Measurements from ENCODE around the gene TFAP2B. TPM values are rescaled to one million over a fixed set of nuclear protein-coding genes. Genes with fewer than 3 reads are reported as not detected.

Gene TFAP2B
- total RNA-seq, 1 experiment from 2014 or later, result 0.56 TPM

- ChIA-PET CTCF (no interaction called here), POLR2A (ENCODE audit: low non-redundant PET) (no interaction called here)
- no peak overlapping the region for H3K4me3 ChIP-seq (ENCODE audit: low read depth, low read length, poor library complexity, severe bottlenecking)
- BruUV-seq (replicated peaks), result no TSS peak
- no peak for DNase-seq (ENCODE audit: low spot score)
- peaks cover 39% of the 10 kb centered on the region for H3K27me3 ChIP-seq (replicated peaks; ENCODE audit: insufficient read depth, low read depth, low read length, poor library complexity)
- intact Hi-C loops (cut with micrococcal nuclease; ENCODE audit: unreplicated experiment), result no loop called here
- no peaks in the 10 kb centered on the region for H3K36me3 ChIP-seq (ENCODE audit: insufficient read depth, low read length, poor library complexity, severe bottlenecking)
- H3K9me3 ChIP-seq (ENCODE audit: low read depth, low read length, poor library complexity, severe bottlenecking), result no peaks in the 10 kb centered on the region
- peaks cover 62% of the 10 kb centered on the region for H3K4me1 ChIP-seq (ENCODE audit: insufficient read depth, low read length, poor library complexity, severe bottlenecking)
- H3K27ac ChIP-seq (ENCODE audit: low read depth, low read length, poor library complexity, severe bottlenecking), result no peak overlapping the region
- TF ChIP-seq EZH2 (IDR thresholded peaks at IDR 0.05; ENCODE audit: borderline replicate concordance, low read depth, low read length, poor library complexity, severe bottlenecking) (no peak), CTCF (conservative IDR thresholded peaks at IDR 0.05; ENCODE audit: low read depth, low read length) (no peak)
These were observed 10.4 kb downstream of the TFAP2B start for GRCh38 chr6:50829049-50829448.

GRCh38 chr6:50829898-50830444 is 11.3 kb downstream of the TFAP2B start:
- Histone ChIP-seq H3K36me3 (ENCODE audit: insufficient read depth, low read length, poor library complexity, severe bottlenecking) (no peaks in the 10 kb centered on the region), H3K9me3 (ENCODE audit: low read depth, low read length, poor library complexity, severe bottlenecking) (no peaks in the 10 kb centered on the region), H3K27ac (ENCODE audit: low read depth, low read length, poor library complexity, severe bottlenecking) (no peak overlapping the region), H3K27me3 (replicated peaks; ENCODE audit: insufficient read depth, low read depth, low read length, poor library complexity) (peaks cover 30% of the 10 kb centered on the region), H3K4me3 (ENCODE audit: low read depth, low read length, poor library complexity, severe bottlenecking) (no peak overlapping the region), H3K4me1 (ENCODE audit: insufficient read depth, low read length, poor library complexity, severe bottlenecking) (peaks cover 62% of the 10 kb centered on the region)
- ChIA-PET POLR2A (ENCODE audit: low non-redundant PET) (no interaction called here), CTCF (interaction anchor here (0.6 kb wide), 1 partner anchor 693 kb away, joined by 3 read pairs; no protein-coding TSS in a partner anchor)
- no peak for TF ChIP-seq CTCF (conservative IDR thresholded peaks at IDR 0.05; ENCODE audit: low read depth, low read length)
- TF ChIP-seq EZH2 (IDR thresholded peaks at IDR 0.05; ENCODE audit: borderline replicate concordance, low read depth, low read length, poor library complexity, severe bottlenecking), result no peak
- no TSS peak for BruUV-seq (replicated peaks)
- intact Hi-C loops (cut with micrococcal nuclease; ENCODE audit: unreplicated experiment), result no loop called here
- DNase-seq (ENCODE audit: low spot score), result no peak

- H3K27ac ChIP-seq (ENCODE audit: low read depth, low read length, poor library complexity, severe bottlenecking), result no peak overlapping the region
- DNase-seq (ENCODE audit: low spot score), result no peak
- H3K4me3 ChIP-seq (ENCODE audit: low read depth, low read length, poor library complexity, severe bottlenecking), result no peak overlapping the region
- no TSS peak for BruUV-seq (replicated peaks)
- peaks cover 25% of the 10 kb centered on the region for H3K27me3 ChIP-seq (replicated peaks; ENCODE audit: insufficient read depth, low read depth, low read length, poor library complexity)
- intact Hi-C loops (cut with micrococcal nuclease; ENCODE audit: unreplicated experiment), result no loop called here
- CTCF ChIA-PET, result no interaction called here
- H3K9me3 ChIP-seq (ENCODE audit: low read depth, low read length, poor library complexity, severe bottlenecking), result no peaks in the 10 kb centered on the region
- POLR2A ChIA-PET (ENCODE audit: low non-redundant PET), result no interaction called here
- no peaks in the 10 kb centered on the region for H3K36me3 ChIP-seq (ENCODE audit: insufficient read depth, low read length, poor library complexity, severe bottlenecking)
- peaks cover 55% of the 10 kb centered on the region for H3K4me1 ChIP-seq (ENCODE audit: insufficient read depth, low read length, poor library complexity, severe bottlenecking)
- no peak for TF ChIP-seq CTCF (conservative IDR thresholded peaks at IDR 0.05; ENCODE audit: low read depth, low read length)
- no peak for TF ChIP-seq EZH2 (IDR thresholded peaks at IDR 0.05; ENCODE audit: borderline replicate concordance, low read depth, low read length, poor library complexity, severe bottlenecking)
These were observed 12.5 kb downstream of the TFAP2B start for GRCh38 chr6:50831186-50831585.

Measured in A673 (cell line).